HepG2 (cell line): ENCODE data around the gene UBE2R2. TPM values are rescaled to one million over a fixed set of nuclear protein-coding genes. Genes with fewer than 3 reads are reported as not detected.
A peak's percentile ranks its signal among the peaks of the same experiment; 100 is the strongest.

Experiments used
- ETV5 ChIP-seq: IDR thresholded peaks from 2 replicates; pipeline ENCODE4 v1.6.1; 2018; ENCODE audit warnings: missing biosample characterization, missing genetic modification reagents, inconsistent platforms, borderline replicate concordance
- FOXK2 ChIP-seq: fragments of 450-650 bp; IDR thresholded peaks from 2 replicates; pipeline ENCODE4 v1.6.1; 2016
- MAF1 ChIP-seq: sonication (generic); formaldehyde crosslinking; IDR thresholded peaks from 2 replicates; pipeline ENCODE4 v1.5.0; 2020; ENCODE audit warnings: missing genetic modification reagents, borderline replicate concordance
- MYC ChIP-seq: sonication (generic); formaldehyde crosslinking; IDR thresholded peaks from 2 replicates; pipeline ENCODE4 v1.9.0; 2021; ENCODE audit warnings: missing genetic modification reagents, borderline replicate concordance
- NFATC3 ChIP-seq: sonication (generic); formaldehyde crosslinking; IDR thresholded peaks from 2 replicates; pipeline ENCODE4 v1.5.1; 2020; ENCODE audit warnings: mild to moderate bottlenecking, missing genetic modification reagents
- PHB2 ChIP-seq: fragments of 450-650 bp; IDR thresholded peaks from 2 replicates; pipeline ENCODE4 v1.6.1; 2018; ENCODE audit not compliant: partially characterized antibody
- PITX1 ChIP-seq: sonication (generic); formaldehyde crosslinking; IDR thresholded peaks from 2 replicates; pipeline ENCODE4 v1.5.1; 2020; ENCODE audit warnings: mild to moderate bottlenecking, missing genetic modification reagents
- POGZ ChIP-seq: sonication (generic); formaldehyde crosslinking; IDR thresholded peaks from 2 replicates; pipeline ENCODE4 v1.4.0; 2020; ENCODE audit warnings: mild to moderate bottlenecking, missing genetic modification reagents
- PRPF4 ChIP-seq: fragments of 200-400 bp; formaldehyde crosslinking; IDR thresholded peaks from 2 replicates; pipeline ENCODE4 v1.6.1; 2016; ENCODE audit warnings: low read length, low read depth; ENCODE audit not compliant: poor library complexity, severe bottlenecking
- SUZ12 ChIP-seq: fragments of 150-350 bp; IDR thresholded peaks from 2 replicates; pipeline ENCODE4 v1.6.1; 2014; ENCODE audit warnings: low read depth, low read length
- ZNF446 ChIP-seq: sonication (generic); formaldehyde crosslinking; IDR thresholded peaks from 2 replicates; pipeline ENCODE4 v1.5.0; 2020; ENCODE audit warnings: mild to moderate bottlenecking, missing genetic modification reagents
- ZNF562 ChIP-seq: sonication (generic); formaldehyde crosslinking; IDR thresholded peaks from 2 replicates; pipeline ENCODE4 v1.8.0; 2022; ENCODE audit warnings: missing genetic modification reagents, borderline replicate concordance
- ZSCAN31 ChIP-seq: sonication (generic); formaldehyde crosslinking; IDR thresholded peaks from 2 replicates; pipeline ENCODE4 v1.5.0; 2020; ENCODE audit warnings: low read depth, mild to moderate bottlenecking, missing genetic modification reagents
- polyA plus RNA-seq, 8 experiments: library from polyadenylated mRNA; depleted of rRNA in 3 of 8; stranded (reverse) in 7 of 8; unstranded in 1 of 8; fragments of >200 nt; fragmentation: Illumina TruSeq in 4 of 8; extraction: Trizol in 4 of 8; gene quantifications; 2 replicates each; pipeline versions ENCODE4 v1.2.1 to v1.2.3, GENCODE V29; 2011 to 2016; ENCODE audit warnings: low read depth in 4 of 8, missing spikeins in 1 of 8, mixed read lengths in 1 of 8; ENCODE audit not compliant: insufficient read depth in 1 of 8
- total RNA-seq, 5 experiments: library from RNA; depleted of rRNA; stranded (reverse); fragments of >200 nt; fragmentation: Illumina TruSeq; extraction: Trizol; gene quantifications; 2 replicates each; pipeline ENCODE4 v1.2.3, GENCODE V29; 2016; ENCODE audit warnings: low read depth in 1 of 5
- TF ChIP-seq, protein P1 (sequence below): IDR thresholded peaks from 2 replicates; pipeline ENCODE4 v1.6.1; 2016; ENCODE audit warnings: missing compliant biosample characterization, missing genetic modification reagents, borderline replicate concordance
- TF ChIP-seq, protein P2 (sequence below): sonication (generic); formaldehyde crosslinking; IDR thresholded peaks from 2 replicates; pipeline ENCODE4 v1.8.1; 2023; ENCODE audit warnings: mild to moderate bottlenecking, missing genetic modification reagents
- TF ChIP-seq, protein P3 (sequence below): sonication (generic); formaldehyde crosslinking; IDR thresholded peaks from 2 replicates; pipeline ENCODE4 v1.4.0; 2020; ENCODE audit warnings: missing genetic modification reagents
- TF ChIP-seq, protein P4 (sequence below), 2 experiments: IDR thresholded peaks; 2 replicates each; pipeline ENCODE4 v1.6.1; 2011 to 2012; ENCODE audit warnings: low read length in 2 of 2, borderline replicate concordance in 1 of 2, low read depth in 1 of 2, mild to moderate bottlenecking in 1 of 2, moderate library complexity in 1 of 2
- TF ChIP-seq, protein P5 (sequence below): sonication (generic); formaldehyde crosslinking; IDR thresholded peaks from 2 replicates; pipeline ENCODE4 v1.4.0; 2020; ENCODE audit warnings: missing genetic modification reagents, low read depth, mild to moderate bottlenecking, borderline replicate concordance

UBE2R2 gene
- total and polyA plus RNA-seq, 2 of the 13 experiments (the other 11 are each of a cell fraction or from before 2014, with no cell fraction given), result 14.8 to 20.9 TPM

DNA sequence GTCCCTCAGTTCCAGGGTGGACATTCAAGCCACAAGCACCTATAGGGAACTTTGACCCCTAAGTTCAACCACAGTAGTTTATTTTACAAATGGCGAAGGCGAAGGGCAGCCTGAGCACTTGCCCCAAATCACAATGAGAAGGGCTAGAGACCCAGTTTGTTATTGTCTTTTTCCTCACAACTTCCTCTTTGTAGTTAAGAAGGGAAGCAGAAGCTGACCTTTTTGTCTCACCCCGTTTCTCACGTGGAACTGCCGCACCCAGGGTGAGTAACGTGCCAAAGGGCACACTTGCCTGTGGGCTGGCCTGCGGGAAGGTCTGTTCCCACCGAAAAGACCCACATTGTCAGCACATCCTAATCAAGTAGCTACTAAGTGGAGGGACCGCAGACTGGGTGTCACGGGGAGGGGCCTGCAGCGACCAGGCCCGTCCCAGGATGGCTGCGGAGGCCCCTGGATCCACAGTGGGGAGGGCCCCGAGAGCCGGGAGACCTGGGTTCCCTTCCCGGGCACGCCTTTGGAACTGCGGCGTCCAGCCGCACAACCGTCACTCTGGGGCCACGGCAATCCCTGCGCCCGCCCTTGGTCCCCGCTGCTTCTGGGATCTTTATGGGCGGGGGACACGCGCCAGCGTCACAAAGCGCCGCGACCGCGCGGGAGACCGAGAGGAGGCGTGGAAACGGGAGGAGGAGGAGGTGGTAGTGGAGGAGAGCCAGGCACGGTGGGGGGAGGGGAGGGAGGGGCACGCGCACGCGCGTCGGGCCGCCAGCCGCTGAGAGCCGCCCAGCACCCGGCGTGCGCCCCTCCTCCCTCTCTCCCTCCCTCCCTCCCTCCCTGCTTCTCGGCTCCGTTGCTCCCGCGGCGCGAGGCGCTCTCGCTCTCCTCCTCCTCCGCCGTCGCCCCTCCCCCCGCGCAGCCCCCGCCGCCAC is at the start of gene UBE2R2 (continued):
- TF ChIP-seq ZNF562 (CRISPR knock-in tag) (no peak), PITX1 (CRISPR knock-in tag) (peak; percentile 64), FOXK2 (no peak), MYC (CRISPR knock-in tag) (peak; percentile 87), ETV5 (no peak), ZSCAN31 (CRISPR knock-in tag) (peak; percentile 86), PHB2 (no peak), ZNF446 (CRISPR knock-in tag) (no peak), MAF1 (CRISPR knock-in tag) (no peak), SUZ12 (no peak), NFATC3 (CRISPR knock-in tag) (peak; percentile 84; the same call in 1 of the 2 replicates), POGZ (CRISPR knock-in tag) (peak; percentile 70), PRPF4 (no peak)
- TF ChIP-seq, protein P1, sequence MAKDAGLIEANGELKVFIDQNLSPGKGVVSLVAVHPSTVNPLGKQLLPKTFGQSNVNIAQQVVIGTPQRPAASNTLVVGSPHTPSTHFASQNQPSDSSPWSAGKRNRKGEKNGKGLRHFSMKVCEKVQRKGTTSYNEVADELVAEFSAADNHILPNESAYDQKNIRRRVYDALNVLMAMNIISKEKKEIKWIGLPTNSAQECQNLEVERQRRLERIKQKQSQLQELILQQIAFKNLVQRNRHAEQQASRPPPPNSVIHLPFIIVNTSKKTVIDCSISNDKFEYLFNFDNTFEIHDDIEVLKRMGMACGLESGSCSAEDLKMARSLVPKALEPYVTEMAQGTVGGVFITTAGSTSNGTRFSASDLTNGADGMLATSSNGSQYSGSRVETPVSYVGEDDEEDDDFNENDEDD (CRISPR knock-in tag), result peak; percentile 85; the same call in 1 of the 2 replicates
- TF ChIP-seq, protein P2, sequence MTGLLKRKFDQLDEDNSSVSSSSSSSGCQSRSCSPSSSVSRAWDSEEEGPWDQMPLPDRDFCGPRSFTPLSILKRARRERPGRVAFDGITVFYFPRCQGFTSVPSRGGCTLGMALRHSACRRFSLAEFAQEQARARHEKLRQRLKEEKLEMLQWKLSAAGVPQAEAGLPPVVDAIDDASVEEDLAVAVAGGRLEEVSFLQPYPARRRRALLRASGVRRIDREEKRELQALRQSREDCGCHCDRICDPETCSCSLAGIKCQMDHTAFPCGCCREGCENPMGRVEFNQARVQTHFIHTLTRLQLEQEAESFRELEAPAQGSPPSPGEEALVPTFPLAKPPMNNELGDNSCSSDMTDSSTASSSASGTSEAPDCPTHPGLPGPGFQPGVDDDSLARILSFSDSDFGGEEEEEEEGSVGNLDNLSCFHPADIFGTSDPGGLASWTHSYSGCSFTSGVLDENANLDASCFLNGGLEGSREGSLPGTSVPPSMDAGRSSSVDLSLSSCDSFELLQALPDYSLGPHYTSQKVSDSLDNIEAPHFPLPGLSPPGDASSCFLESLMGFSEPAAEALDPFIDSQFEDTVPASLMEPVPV (CRISPR knock-in tag), result no peak
- TF ChIP-seq, protein P3, sequence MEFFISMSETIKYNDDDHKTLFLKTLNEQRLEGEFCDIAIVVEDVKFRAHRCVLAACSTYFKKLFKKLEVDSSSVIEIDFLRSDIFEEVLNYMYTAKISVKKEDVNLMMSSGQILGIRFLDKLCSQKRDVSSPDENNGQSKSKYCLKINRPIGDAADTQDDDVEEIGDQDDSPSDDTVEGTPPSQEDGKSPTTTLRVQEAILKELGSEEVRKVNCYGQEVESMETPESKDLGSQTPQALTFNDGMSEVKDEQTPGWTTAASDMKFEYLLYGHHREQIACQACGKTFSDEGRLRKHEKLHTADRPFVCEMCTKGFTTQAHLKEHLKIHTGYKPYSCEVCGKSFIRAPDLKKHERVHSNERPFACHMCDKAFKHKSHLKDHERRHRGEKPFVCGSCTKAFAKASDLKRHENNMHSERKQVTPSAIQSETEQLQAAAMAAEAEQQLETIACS (CRISPR knock-in tag), result no peak; the same call in 1 of the 2 replicates
- TF ChIP-seq, protein P4, sequence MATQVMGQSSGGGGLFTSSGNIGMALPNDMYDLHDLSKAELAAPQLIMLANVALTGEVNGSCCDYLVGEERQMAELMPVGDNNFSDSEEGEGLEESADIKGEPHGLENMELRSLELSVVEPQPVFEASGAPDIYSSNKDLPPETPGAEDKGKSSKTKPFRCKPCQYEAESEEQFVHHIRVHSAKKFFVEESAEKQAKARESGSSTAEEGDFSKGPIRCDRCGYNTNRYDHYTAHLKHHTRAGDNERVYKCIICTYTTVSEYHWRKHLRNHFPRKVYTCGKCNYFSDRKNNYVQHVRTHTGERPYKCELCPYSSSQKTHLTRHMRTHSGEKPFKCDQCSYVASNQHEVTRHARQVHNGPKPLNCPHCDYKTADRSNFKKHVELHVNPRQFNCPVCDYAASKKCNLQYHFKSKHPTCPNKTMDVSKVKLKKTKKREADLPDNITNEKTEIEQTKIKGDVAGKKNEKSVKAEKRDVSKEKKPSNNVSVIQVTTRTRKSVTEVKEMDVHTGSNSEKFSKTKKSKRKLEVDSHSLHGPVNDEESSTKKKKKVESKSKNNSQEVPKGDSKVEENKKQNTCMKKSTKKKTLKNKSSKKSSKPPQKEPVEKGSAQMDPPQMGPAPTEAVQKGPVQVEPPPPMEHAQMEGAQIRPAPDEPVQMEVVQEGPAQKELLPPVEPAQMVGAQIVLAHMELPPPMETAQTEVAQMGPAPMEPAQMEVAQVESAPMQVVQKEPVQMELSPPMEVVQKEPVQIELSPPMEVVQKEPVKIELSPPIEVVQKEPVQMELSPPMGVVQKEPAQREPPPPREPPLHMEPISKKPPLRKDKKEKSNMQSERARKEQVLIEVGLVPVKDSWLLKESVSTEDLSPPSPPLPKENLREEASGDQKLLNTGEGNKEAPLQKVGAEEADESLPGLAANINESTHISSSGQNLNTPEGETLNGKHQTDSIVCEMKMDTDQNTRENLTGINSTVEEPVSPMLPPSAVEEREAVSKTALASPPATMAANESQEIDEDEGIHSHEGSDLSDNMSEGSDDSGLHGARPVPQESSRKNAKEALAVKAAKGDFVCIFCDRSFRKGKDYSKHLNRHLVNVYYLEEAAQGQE (IDR thresholded peaks at IDR 0.05; ENCODE audit: borderline replicate concordance in 1 of 2, low read depth in 1 of 2, low read length in 2 of 2), result peak in 1 of 2 experiments; percentile 51; a peak in 1 of 4 replicates
- TF ChIP-seq, protein P5, sequence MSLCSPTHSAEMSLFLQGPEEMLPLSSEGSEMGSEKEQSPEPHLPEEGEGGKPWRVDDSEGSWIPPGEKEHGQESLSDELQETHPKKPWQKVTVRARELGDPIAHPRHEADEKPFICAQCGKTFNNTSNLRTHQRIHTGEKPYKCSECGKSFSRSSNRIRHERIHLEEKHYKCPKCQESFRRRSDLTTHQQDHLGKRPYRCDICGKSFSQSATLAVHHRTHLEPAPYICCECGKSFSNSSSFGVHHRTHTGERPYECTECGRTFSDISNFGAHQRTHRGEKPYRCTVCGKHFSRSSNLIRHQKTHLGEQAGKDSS, result peak; percentile 62; the same call in 1 of the 2 replicates
